Activated CD8-positive, alpha-beta memory T cell treated with anti-CD3 and anti-CD28 coated beads for 4 hours (primary cell): ENCODE results near the gene HOXB3.

Experiments used
- DNase-seq, 2 donors: peaks; one replicate each; pipeline ENCODE4 v3.0.0-alpha.2; 2020; ENCODE audit warnings: low read depth in 2 of 2

The HOXB3 gene

DNA sequence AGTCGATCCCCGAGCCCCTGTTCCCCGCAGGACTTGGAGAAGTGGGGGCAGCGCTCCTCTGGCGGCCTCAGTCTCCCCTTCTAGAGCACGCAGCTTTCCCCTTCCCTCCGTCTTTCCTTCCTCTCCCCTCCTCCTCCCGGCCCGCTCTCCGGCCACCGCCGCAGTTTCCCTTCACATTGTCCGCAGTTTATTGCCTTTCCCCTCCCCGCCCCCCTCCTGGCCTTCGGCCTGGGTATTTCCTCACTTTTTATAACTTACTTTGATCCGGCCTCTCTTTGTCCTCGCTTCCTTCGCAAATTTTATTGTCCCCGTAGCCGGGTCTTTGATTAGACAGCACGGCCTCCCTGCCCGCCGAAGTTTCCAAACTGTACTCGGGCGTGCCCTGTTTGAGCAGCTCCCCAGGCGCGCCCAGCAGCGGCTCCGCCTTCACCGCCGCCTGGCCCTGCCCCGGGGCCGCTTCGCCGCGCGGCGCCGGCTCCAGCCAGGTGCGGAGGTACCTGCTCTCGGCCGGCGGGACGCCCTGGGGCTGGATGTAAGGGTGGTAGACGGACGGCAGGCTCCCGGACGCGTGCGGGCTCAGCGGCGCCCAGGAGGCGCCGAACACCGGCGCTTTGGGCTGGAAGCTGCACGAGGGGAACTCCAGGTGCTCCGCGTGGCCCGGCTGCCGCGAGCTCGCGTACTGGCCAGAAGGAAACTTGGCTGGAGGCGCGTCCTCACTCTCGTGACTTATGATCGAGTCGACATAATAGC lies 35.6 kb upstream of the HOXB3 start:
- no peak for DNase-seq

DNA sequence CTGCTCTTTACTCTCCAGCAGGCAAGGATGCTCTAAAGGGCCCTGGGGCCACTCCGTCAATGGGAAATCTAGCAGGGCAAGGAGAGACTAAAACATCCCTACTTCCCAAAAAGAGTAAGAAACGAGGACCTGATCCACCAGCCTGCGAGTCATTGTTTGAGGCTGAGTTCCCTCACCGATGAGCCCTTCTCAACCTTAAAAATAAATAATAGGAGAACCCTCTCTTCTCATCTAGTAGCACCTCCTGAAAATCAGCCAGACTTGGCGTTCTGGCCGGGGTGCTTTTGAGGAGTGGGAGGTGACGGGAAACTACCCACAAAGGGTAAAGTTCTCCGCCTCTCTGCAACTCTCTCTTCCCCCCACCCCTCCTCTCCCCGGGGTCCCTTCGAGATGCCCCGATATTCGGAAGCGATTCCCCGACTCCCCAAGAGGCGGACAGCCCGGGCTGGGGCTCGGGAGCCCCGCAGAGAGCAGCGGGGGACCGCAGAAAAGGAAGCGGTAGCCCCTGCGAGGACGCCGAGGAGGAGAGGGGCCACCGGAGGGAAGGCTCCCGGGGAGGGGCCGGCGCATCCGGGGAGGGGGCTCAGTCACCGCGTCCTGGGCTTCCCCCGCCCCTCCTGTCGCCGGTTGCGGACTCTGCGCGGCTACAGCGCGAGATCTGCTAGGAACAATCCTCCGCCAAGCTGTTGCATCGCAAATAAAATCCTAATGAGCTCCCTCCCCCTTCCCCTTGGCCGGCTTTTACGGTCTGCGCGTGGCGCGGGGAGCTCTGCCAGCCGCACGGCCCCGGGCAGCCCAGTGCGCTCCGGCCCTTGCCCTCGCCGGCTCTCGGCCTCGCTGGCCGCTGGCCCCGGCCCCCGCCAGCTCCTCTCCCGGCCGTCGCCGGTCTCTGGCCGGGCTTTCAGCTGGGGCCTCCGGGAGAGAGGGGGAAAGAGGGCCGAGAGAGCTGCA lies 34.8 kb upstream of the HOXB3 start:
- no peak for DNase-seq

DNA sequence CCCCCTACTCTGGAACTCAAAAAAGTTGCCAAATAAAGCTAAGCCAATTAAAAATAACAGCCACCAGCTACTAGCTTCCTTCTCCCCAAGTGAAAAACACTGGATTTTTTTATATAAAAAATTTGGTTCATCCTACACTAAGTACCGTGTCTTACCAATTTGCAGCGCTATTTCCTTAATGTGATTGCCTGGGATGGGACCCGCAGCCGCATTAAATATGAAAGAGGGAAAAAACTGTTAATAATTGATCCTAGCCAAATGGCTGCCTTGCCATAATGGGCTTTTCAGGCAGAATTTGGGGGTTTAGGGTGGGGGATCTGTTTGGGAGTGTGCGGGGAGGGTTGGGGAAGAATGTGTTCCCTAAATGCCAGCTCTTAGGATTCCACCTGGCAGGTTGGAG lies 34.1 kb upstream of the HOXB3 start:
- no peak for DNase-seq

DNA sequence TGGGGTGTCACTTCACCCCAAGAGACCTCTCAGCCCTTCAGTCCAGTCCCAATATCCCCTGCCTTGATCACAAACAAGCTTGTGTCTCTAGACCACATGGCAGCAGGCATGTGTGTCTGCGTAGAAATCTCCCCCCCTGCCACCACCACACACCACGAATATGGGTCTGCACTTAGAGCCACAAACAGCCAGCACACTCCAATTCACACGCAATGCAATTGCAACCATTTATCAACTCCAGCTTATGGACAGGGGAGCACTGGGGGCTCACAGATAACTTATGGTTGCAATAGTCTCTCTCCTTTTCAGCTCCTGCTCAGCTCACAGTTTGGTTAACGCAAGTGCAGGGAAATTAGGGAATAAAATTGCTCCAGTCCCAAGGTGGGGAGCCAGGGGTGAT lies 33.5 kb upstream of the HOXB3 start:
- no peak for DNase-seq

DNA sequence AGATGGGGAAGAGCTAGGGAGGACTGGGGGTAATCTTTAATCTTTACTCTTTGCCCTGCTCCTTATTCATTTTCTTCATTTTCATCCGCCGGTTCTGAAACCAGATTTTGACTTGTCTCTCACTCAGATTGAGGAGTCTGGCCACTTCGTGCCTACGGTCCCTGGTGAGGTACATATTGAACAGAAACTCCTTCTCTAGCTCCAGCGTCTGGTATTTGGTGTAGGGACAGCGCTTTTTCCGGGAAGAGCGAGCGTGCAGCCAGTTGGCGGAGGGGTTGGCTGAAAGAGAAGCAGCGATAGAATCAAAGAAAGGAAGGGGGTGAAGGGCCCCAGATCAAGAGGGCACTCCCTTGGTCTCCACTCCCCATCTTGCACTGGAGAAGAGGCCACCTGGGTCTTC lies 32.8 kb upstream of the HOXB3 start:
- no peak for DNase-seq

DNA sequence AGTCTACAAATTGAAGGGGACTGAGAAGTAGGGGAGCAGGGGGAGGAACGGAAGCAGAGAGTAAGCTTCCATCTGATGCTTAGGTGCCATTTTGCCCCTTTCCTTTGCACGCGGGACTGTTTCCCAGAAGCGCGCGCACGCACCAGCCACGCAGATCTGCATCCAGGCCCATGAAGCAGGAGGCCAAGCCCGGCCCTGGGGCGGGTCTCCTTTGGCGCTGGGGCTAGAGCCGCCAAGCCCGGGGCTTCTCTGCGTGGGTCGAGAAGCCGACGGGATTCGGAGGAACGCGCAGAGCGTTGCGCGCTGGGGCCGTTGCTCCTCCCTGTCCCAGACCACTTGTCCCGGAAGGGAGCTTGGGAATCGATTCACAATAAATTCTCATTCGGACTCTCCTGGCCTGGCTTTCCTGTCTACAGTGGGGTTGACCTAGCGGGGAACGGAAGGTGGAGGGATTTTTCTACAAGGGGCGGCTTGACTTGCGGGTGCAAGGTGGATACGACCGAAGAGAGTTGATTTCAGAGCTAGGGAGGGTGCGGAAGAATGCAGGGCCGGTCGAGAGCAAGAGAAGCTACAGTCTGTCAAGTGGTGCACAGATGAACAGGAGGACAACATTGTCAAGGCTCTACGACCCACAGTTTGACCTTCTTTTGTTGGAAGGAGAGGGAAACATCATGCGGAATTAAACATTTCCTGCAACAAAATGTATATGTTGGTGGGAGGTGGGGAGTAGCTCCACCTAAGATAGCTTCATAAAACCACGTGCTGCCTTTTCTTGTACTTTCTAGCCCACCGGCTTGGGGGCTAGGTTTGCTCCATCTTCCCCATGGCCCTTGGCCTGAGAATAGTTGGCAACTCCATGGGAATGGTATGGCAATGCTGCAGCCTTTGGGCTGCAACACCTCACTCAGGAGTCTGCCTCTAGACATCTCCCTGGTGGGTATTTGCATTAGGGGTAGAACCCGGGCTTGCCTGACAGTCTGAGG lies 31.7 kb upstream of the HOXB3 start:
- DNase-seq = no peak

DNA sequence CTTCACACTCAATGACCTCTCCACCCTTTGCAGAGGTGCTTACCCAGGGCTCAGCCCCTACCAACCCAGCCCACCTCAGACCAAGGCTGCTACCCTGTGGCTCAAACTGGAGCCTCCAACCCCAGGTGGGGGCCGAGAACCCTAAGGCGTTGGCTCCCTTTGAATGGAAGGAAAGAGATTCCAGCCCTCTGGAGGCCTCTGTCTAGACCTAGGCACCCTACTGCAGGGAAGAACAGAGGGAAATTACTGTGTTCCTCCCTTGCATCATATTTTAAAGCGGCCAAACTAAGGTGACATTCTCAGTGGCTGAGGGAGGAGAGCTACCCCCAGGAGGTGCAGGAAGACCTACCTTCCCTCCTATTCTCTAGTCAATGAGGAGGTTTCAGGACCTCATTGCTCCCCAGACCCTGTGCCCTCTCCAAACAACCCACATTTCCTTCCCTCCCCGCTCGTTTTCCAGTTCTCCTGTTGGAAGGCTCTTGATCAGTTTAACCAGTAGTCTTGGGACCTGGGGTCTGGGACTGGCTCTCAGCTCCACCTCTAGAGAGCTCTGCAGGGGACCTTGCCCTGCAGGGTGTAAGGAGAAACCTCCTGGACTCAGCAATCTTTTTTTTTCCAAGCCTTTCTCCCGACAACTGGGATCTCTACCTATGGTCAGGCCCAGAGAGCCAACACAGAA lies 30.6 kb upstream of the HOXB3 start:
- no peak for DNase-seq

DNA sequence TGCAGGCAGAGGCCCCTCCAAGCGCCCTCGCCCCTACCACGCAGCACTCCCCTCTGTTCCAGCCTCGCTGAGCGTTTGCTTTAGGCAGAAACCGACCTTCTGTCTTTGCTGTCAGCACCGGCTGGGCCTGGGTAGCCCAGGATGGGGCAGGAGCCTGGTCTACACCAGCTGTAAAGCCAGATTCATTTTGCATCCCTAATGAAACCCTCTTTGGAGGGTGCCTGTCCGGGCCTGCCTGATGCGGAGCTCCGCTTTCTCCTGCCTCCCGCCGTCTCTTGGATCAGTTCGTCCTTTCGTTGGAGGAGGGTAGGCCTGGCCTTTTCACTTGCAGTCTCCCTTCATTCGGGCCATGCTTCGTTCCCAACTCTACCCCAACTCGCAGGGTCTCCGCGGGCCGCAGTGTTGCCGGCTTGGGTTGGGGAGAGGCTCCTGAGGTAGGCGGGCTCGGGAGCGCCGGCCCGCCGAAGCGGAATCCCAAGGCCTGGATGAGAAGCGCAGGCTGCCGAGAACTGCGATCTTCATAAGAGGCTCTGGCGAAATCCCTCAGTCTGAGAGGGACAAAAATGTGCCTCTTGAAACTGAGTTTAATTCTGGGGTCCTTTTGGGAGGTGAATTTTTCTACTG lies 29.9 kb upstream of the HOXB3 start:
- DNase-seq = no peak

DNA sequence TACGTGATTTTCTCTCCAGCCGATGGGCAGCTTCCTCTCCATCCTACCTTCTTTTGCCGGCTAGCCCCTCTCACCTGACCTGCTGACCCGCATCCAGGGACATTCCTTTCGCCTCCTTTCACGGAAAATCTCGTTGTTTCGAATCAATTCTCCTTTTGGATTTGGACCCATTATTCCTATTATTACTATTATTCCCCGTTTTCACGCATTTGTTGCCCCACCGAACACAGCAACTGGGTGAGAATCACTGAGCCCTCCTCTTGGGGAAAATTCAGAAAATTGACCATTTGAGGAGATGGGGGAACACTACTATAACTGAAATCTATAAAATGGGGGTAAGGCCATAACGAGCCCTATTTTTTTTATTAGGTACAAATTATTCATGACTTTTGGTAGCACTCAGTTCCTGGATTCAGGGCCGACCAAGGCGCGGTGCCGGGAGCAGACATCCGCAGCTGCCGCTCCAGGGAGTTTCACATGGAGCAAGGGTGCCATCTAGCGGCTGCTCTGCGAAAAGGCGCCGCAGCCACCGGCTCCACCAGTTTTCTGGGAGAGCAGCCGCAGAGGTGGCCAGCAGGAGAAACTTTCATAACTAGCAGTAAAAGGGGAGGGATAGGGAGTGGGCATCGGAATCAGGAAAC lies 28.3 kb upstream of the HOXB3 start:
- peak; percentile 57 to 71 for DNase-seq

DNA sequence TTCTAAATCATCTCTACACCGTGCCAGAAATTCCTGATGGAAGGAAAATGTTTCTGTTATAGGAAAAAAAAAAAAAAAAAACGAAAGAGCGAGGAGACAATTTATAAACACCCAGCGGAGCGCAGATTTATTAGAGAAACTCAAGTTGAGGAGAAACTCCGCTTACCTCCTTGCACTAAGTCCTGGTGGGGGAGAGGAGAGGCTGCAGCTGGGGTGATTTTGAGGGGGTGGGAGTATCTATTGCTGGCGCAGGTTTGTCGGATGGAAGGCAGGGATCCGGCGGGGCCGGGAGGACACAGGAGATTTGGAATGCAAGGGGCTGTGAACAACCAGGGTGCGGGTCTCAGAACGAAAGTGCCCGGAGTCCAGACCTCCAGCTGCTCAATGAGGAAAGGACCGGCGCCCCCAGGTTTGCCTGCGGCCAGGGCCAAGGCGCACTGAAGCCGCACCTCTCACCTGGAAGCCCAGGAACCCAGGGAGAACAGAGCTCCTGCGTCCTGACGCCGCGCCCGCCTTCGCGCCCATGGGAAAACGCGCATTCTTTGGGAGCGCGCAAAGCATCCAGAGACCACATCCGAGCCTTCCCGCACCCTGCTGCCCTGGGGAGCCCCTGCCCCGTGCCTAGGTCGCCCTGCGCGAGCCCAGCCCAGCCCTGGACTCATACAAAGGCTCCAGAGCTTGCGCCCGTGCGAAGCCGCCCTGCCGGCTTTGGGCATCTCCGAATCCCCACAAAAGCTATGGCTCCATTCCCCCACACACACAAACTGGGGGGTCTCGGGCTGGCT lies 27.6 kb upstream of the HOXB3 start:
- DNase-seq = no peak

DNA sequence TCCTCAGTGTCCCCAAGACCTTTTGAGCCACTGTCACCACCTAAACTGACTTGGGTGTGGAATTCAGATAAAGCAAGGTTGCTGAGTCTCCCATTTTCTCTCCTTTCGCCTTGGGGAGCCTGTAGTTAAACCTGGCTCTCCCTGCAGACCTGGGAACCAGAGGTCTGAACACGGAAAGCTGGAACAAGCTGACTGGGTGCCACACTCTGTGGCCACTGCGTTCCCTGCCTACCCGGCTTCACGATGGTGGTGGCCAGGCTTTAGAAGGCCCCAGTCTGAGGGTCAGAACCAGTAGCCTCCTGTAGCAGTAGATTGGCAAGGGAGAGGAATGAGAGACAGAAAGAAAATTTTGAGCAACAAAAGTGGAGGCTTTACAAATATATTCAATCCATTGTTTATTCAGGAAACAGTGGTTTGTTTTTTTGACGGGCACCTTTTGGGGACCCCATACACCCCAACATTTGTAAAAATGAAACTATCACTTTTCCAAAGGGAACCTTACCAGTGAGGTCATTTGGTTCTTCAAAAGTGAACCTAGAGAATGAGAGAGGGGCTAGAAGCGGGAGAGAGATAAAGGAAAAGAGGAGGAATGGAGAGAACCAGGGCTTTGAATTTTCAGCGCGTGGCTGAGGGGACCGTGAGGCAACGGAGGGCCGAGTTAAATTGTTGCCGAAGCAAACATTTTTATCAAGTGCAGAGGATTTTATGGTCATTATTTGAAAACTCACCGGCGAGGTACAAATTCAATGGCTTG lies 26.9 kb upstream of the HOXB3 start:
- DNase-seq = no peak

DNA sequence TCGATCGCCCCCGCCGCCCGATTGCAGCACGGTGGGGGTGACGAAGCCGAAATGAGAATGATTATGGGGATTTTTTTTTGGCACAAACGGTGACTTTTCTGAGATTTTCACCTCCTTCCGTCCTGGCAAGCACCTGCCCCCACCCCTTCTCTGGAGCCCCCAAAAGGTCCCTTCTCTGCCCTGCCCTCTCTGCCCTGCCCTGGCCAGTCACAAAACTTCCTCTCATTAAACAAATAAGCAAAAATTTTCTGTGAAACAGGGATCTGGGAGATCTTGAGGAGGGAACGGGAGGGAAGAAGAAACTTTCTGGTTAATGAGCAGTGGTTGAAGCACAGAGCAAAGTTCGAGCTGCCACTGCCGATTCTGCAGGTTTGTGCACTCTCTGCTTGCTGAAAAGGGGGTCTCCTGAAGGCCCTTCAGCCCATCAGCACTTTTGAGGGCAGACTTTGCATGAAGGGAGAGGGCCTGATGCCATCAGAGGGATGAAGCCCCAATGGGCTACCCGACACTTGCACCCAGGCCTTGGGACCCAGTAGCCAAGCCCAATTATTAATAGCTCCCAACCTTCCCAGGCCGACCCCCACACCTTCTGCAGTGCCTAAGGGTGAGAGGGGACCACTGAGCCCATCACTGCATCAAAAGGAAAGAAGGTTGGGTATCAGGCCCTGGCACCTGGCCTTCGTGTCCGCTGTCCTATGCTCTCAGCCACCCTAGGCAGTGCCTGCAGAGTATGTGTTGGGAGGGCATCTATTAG lies 26.1 kb upstream of the HOXB3 start:
- DNase-seq = no peak

DNA sequence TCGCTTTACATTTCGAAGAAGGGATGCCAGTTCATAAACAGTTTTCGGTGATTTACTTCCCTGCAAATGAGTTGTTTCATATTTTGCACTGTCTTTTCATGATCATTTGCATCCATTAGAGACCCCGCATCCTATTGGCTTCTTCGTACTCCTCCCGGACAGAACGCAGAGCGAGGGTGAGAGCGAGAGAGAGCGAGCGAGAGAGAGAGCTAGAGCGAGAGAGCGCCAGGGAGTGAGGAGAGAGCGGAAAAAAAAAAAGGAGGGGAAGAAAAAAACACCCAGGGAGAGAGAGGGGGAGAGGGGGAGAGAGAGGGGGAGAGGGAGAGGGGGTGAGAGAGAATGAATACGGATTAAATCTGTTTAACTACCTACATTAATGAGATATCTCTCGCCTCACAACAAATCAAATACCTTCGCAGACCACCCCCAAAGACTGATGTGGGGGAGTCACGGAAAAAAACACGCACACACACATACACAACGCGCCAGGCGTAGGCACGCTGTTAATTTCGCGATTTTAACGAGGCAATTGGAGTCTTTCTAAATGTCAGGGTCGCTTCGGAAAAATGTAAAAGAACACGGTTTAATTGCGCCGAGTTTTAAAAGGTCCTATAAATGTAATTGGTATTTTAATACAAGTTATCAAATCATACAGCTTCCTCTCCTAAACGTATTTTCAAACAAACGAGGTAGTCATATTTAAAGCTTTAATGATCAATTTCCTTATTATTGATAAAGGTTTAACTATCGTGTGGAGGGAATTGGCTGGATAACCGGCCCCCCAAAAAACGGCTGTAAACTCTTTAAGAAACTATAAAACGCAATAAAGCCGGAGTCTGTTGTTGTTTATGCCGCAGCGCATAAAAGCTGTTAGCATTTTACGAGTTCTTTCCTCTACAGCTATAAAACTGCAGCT lies 25.3 kb upstream of the HOXB3 start, which contains the start of gene HOXB8:
Gene HOXB8 (minus strand): TSS at position 246 of the 916 bp plus-strand sequence. CDS start 588 bp downstream, outside the sequence.
- DNase-seq = no peak

DNA sequence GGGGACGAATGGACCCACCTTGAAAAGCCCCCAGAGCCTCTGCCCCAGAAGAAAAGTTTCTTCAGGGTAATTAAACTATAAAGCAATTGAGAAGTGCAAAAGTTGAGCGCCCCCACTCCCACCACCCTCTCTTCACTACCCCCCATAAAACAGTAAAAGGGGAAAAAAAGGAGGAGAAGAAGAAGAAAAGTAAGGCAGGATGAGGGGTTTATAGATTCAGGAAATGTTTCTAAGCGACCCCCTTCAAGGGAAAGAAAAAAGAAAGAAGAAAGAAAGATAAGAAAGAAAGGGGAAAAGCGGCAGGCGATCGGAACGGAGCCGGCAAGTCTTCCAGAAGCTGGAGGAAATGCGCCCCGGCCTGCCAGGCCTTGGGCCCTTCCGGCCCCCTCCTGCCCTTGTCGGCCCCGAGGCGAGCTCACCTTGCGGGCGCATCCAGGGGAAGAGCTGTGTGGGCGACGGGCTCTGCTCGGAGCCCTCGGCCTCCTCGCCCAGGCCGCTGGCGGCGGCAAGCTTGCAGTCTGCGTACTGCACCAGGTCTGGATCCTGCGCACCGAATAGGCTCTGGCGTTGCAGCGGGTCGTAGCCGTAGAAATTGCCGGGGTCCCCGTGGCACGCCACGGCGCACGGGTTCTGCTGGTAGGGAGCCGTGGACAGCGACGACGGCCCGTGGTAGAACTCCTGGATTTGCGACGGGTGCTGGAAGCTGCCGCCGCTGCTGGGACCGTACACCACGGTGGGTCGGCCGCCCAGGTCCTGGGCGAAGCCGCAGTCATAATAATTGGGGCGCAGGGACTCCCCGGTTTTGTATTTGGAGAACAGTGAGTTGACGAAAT lies 24.0 kb upstream of the HOXB3 start:
- DNase-seq = no peak

DNA sequence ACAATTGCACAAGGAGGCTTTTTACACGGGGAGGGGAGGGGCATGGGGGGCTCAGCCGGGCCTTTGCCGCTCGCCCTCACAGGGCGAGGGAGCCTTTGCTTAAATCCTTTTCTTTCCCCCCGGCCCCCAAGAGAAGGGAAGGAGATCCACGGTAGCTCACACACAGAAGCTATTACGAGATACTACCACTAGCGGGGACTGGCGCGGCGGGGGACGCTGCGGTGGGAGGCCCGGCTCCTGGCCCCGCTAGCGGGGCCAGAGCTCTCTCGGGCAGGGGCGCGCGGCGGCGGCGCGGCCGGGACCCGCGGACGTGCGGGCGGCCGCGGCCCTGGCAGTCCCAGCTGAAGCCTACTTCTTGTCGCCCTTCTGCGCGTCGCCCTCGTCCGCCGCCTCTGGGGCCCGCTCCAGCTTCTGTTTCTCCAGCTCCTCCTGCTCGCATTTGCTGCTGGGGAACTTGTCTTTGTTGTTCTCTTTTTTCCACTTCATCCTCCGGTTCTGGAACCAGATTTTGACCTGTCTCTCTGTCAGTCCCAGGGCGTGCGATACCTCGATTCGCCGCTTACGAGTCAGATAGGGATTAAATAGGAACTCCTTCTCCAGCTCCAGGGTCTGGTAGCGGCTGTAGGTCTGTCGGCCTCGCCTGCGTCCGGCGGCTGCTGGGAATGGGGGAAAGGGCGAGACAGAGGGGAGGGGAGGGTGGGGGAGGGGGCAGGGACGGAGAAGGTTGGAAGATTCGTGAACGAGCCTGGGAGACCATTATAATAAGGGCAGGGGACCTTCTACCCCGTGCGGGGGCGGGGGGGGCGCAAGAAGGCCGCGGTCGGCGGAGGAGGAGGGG lies 23.0 kb upstream of the HOXB3 start:
- DNase-seq = no peak
